ENCODE data around the gene MGAT3.

MGAT3 gene

GRCh38 chr22:39443398-39443797 lies 13.4 kb upstream of the MGAT3 start:
- POLR2A ChIA-PET: no interaction called here
- Histone ChIP-seq H3K27ac (ENCODE audit: extremely low read depth, low read depth, low read length) (no peak overlapping the region), H3K36me3 (ENCODE audit: control insufficient read depth in 2 of 2, insufficient read depth in 1 of 2, low read length in 2 of 2) (no peaks in the 10 kb centered on the region), H3K9me3 (ENCODE audit: control insufficient read depth, insufficient read depth, low read depth, low read length) (no peaks in the 10 kb centered on the region), H3K4me3 (ENCODE audit: low read depth, low read length) (no peak overlapping the region), H3K4me1 (ENCODE audit: control insufficient read depth, insufficient read depth, low read length) (no peaks in the 10 kb centered on the region)
- no peak for TF ChIP-seq ZNF37A (tag by site-specific recombination; IDR thresholded peaks at IDR 0.05)
- CTCF ChIA-PET: no interaction called here

DNA sequence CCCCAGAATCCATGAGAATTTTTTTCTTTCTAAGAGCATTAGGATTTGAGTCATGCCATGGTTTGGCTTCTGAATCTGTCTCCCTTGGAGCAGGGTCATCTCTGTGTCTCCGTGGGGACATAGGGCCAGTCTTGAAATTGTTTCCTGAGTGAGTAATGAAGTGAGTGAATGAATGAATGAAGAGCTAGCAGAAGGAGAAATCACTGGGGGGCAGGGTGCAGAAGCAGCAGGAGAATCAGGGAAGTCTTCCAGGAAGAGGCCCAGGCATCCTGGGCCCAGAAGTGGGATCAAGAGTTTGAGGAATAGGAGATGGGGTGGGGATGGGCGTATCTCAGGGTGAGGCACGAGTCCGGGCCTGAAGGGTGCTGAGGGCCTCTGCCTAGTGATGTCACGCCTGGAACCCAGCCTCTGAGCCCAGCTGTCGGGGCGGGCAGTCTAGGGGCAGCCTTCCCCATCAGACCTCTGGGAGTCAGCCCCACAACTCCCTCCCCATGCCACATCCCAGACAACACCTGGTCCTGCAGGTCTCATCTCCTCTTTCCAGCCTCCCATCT lies 12.5 kb upstream of the MGAT3 start:
- TF ChIP-seq ZNF24 (tag by site-specific recombination; IDR thresholded peaks at IDR 0.05) (peak; percentile 69; the same call in 1 of the 2 replicates), KLF1 (tag by site-specific recombination; IDR thresholded peaks at IDR 0.05) (peak; percentile 93), ZNF223 (tag by site-specific recombination; IDR thresholded peaks at IDR 0.05) (no peak)
- ChIA-PET POLR2A (interaction anchor here (1.1 to 1.7 kb wide), 2 partner anchors 8 to 76 kb away, joined by 4 to 5 read pairs; partner anchors contain the start of gene ATF4), CTCF (interaction anchor here (0.7 to 1.2 kb wide), 3 partner anchors 7 to 314 kb away, joined by 3 read pairs; no protein-coding TSS in a partner anchor)
- Histone ChIP-seq H3K9me3 (ENCODE audit: control insufficient read depth, insufficient read depth, low read depth, low read length) (no peaks in the 10 kb centered on the region), H3K4me1 (ENCODE audit: control insufficient read depth, insufficient read depth, low read length) (no peaks in the 10 kb centered on the region), H3K27ac (ENCODE audit: extremely low read depth, low read depth, low read length) (no peak overlapping the region), H3K36me3 (ENCODE audit: control insufficient read depth in 2 of 2, insufficient read depth in 1 of 2, low read length in 2 of 2) (no peaks in the 10 kb centered on the region), H3K4me3 (ENCODE audit: low read depth, low read length) (no peak overlapping the region)

- ChIA-PET CTCF (interaction anchor here (0.9 to 1.3 kb wide), 4 partner anchors 8 to 52 kb away, joined by 3 to 4 read pairs (median 3); no protein-coding TSS in a partner anchor), POLR2A (interaction anchor here (1.1 to 1.7 kb wide), 2 partner anchors 9 to 75 kb away, joined by 4 to 5 read pairs; partner anchors contain the start of gene ATF4)
- Histone ChIP-seq H3K27ac (ENCODE audit: extremely low read depth, low read depth, low read length) (no peak overlapping the region), H3K36me3 (ENCODE audit: control insufficient read depth in 2 of 2, insufficient read depth in 1 of 2, low read length in 2 of 2) (no peaks in the 10 kb centered on the region), H3K9me3 (ENCODE audit: control insufficient read depth, insufficient read depth, low read depth, low read length) (no peaks in the 10 kb centered on the region), H3K4me1 (ENCODE audit: control insufficient read depth, insufficient read depth, low read length) (no peaks in the 10 kb centered on the region), H3K4me3 (ENCODE audit: low read depth, low read length) (no peak overlapping the region)
- TF ChIP-seq ZNF211 (tag by site-specific recombination; IDR thresholded peaks at IDR 0.05; ENCODE audit: low read depth) (no peak), ZNF596 (tag by site-specific recombination; IDR thresholded peaks at IDR 0.05) (no peak), SCRT2 (tag by site-specific recombination; IDR thresholded peaks at IDR 0.05) (peak; percentile 56; the same call in 1 of the 2 replicates), ZNF513 (tag by site-specific recombination; IDR thresholded peaks at IDR 0.05) (no peak), ZNF10 (tag by site-specific recombination; IDR thresholded peaks at IDR 0.05) (no peak), ZNF654 (tag by site-specific recombination; IDR thresholded peaks at IDR 0.05; ENCODE audit: low read depth) (no peak)
These were observed 11.8 kb upstream of the MGAT3 start for GRCh38 chr22:39444937-39445465.

- no peak overlapping the region for H3K4me3 ChIP-seq (ENCODE audit: low read depth, low read length)
- no peaks in the 10 kb centered on the region for H3K36me3 ChIP-seq (ENCODE audit: control insufficient read depth in 2 of 2, insufficient read depth in 1 of 2, low read length in 2 of 2)
- TF ChIP-seq ZNF558 (tag by site-specific recombination; IDR thresholded peaks at IDR 0.05): no peak
- TF ChIP-seq ZBTB48 (tag by site-specific recombination; IDR thresholded peaks at IDR 0.05): no peak
- TF ChIP-seq ZNF341 (tag by site-specific recombination; IDR thresholded peaks at IDR 0.05; ENCODE audit: low read depth): peak; percentile 46
- TF ChIP-seq ZNF146 (tag by site-specific recombination; IDR thresholded peaks at IDR 0.05): no peak
- no peak overlapping the region for H3K27ac ChIP-seq (ENCODE audit: extremely low read depth, low read depth, low read length)
- ChIA-PET POLR2A (interaction anchor here (1.7 kb wide), 1 partner anchor 74 kb away, joined by 5 read pairs; the partner anchor contains the start of gene ATF4), CTCF (interaction anchor here (0.9 to 1.6 kb wide), 4 partner anchors 9 to 51 kb away, joined by 3 to 5 read pairs (median 4); no protein-coding TSS in a partner anchor)
- no peaks in the 10 kb centered on the region for H3K9me3 ChIP-seq (ENCODE audit: control insufficient read depth, insufficient read depth, low read depth, low read length)
- H3K4me1 ChIP-seq (ENCODE audit: control insufficient read depth, insufficient read depth, low read length): no peaks in the 10 kb centered on the region
These were observed 11.1 kb upstream of the MGAT3 start for GRCh38 chr22:39445678-39446077.
